Progenitor cell of endocrine pancreas (in vitro differentiated cells): Measurements from ENCODE around the gene SKI. TPM values are rescaled to one million over a fixed set of nuclear protein-coding genes. Genes with fewer than 3 reads are reported as not detected.

Experiments
- DNase-seq: peaks from one replicate; pipeline ENCODE4 v3.0.0; 2021; ENCODE audit warnings: low spot score; ENCODE audit not compliant: unreplicated experiment
- H3K27ac Mint-ChIP-seq: 2 replicates; pipeline ENCODE4 v1.8.0; 2021; ENCODE audit warnings: mild to moderate bottlenecking, moderate library complexity, mixed read lengths
- H3K27me3 Mint-ChIP-seq: 2 replicates; pipeline ENCODE4 v1.8.0; 2021; ENCODE audit warnings: mixed read lengths
- H3K36me3 Mint-ChIP-seq: 2 replicates; pipeline ENCODE4 v1.8.0; 2022; ENCODE audit warnings: mixed read lengths; ENCODE audit not compliant: insufficient read depth
- H3K4me1 Mint-ChIP-seq: 2 replicates; pipeline ENCODE4 v1.8.0; 2021; ENCODE audit warnings: low read depth, mixed read lengths
- H3K4me3 Mint-ChIP-seq: 2 replicates; pipeline ENCODE4 v1.8.0; 2021; ENCODE audit warnings: low read depth, mild to moderate bottlenecking, moderate library complexity, mixed read lengths
- H3K9me3 Mint-ChIP-seq: 2 replicates; pipeline ENCODE4 v1.8.0; 2021; ENCODE audit warnings: low read depth, mixed read lengths
- total RNA-seq: library from RNA; stranded (reverse); gene quantifications from 2 replicates; pipeline ENCODE4 v1.2.1, GENCODE V29; 2021
- TF ChIP-seq, protein P1 (sequence below): fragments of 200-600 bp; sonication (generic); IDR thresholded peaks from one replicate; pipeline ENCODE4 v1.5.0; 2021; ENCODE audit warnings: antibody characterized with exemption, mild to moderate bottlenecking; ENCODE audit not compliant: unreplicated experiment

The SKI gene
- total RNA-seq, 1 donor from 2014 or later, result 56.2 TPM

DNA sequence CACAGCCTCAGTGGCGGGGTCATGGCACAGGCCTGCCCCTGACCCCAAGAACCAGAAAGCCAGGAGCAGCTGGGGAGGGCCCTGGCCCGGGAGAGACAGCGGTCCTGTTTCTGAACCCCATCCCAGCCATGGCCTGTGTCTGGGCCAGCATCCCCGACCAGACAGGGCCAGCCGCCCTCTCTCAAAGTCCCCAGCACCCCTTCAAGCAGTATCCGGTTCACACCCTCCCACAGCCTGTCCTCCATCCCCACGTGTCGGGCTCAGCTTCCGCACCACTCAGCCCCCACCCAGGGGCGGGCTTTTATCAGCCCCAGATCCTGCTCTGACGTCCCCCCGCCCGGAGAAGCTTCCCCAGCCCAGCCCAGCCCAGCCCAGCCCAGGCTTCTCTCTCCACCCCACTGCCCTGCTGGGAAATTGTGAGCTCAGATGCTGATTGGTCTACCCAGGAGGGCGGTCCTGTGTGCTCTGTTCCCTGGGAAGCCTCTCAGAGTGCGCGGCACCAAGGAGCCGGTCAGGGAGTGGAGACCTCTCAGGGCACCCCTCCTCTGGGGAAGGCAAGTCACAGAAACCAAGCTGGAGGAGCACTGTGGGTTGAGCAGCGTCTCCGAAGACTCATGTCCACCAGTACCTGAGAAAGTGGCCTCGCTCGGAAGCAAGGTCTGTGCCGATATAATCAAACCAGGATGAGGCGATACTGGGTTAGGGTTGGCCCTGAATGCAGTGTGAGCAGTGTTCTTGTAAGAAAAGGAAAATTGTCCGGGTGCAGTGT, 28.9 kb upstream of the SKI start:
- Mint-ChIP-seq H3K27ac (peak overlapping the region; percentile 52), H3K27me3 (no peaks in the 10 kb centered on the region), H3K4me3 (peak overlapping the region; percentile 67), H3K4me1 (peaks cover 6% of the 10 kb centered on the region), H3K36me3 (no peaks in the 10 kb centered on the region), H3K9me3 (no peaks in the 10 kb centered on the region)
- TF ChIP-seq, protein P1, sequence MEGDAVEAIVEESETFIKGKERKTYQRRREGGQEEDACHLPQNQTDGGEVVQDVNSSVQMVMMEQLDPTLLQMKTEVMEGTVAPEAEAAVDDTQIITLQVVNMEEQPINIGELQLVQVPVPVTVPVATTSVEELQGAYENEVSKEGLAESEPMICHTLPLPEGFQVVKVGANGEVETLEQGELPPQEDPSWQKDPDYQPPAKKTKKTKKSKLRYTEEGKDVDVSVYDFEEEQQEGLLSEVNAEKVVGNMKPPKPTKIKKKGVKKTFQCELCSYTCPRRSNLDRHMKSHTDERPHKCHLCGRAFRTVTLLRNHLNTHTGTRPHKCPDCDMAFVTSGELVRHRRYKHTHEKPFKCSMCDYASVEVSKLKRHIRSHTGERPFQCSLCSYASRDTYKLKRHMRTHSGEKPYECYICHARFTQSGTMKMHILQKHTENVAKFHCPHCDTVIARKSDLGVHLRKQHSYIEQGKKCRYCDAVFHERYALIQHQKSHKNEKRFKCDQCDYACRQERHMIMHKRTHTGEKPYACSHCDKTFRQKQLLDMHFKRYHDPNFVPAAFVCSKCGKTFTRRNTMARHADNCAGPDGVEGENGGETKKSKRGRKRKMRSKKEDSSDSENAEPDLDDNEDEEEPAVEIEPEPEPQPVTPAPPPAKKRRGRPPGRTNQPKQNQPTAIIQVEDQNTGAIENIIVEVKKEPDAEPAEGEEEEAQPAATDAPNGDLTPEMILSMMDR, result no peak
- no peak for DNase-seq

DNA sequence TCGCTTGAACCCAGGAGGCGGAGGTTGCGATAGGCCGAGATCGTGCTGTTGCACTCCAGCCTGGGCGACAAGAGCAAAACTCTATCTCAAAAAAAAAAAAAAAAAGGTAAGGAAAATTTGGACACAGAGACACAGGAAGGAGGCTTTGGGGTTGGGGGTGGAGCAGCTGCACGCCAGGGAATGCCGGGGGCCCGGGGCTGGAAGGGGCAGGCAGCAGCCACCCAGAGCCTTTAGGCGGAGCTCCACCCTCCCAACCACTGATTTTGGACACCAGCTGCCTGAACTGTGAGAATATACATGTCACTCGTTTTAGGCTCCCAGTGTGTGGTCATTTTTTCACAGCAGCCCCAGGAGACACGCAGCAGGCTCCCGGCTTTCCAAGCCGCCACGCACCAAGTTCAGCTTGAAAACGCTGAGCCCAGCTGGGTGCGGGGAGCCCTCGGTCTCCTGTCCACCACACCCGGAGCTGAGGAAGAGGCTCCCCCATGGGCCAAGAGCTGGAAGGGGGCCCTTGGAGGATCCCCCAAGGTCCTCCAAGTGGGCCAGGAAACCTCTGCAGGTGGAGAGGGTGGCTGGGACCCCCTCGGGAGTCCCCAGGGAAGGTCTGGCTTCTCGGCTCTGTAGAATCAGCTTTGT, 27.7 kb upstream of the SKI start:
- no peak overlapping the region for H3K4me3 Mint-ChIP-seq

DNA sequence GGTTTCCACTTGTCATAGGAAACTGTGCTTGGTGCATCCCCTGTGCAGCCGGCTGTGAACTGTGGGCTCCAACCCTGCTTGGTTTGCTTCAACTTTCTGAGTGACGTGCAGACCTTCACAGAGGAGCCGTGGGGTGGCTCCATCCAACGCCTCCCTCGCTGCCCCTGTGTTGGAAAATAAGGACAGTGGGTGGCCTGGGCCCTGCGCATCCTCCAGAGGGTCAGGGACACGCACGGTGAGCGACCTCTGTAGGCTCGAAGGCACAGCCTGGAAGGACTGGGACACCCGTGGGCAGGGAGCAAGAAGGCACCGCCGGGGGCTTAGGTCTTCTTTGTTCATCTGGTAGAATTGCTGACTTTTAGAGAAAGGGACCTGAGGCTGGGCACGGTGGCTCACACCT, 27.1 kb upstream of the SKI start:
- TF ChIP-seq, protein P1, result no peak
- H3K4me3 Mint-ChIP-seq, result no peak overlapping the region
- H3K4me1 Mint-ChIP-seq, result peaks cover 6% of the 10 kb centered on the region
- H3K9me3 Mint-ChIP-seq, result no peaks in the 10 kb centered on the region
- H3K27me3 Mint-ChIP-seq, result no peaks in the 10 kb centered on the region
- H3K27ac Mint-ChIP-seq, result no peak overlapping the region
- no peaks in the 10 kb centered on the region for H3K36me3 Mint-ChIP-seq
- no peak for DNase-seq

More for the DNA sequence above, 27.7 kb upstream of the SKI start:
- Mint-ChIP-seq H3K27ac (no peak overlapping the region), H3K27me3 (no peaks in the 10 kb centered on the region), H3K36me3 (no peaks in the 10 kb centered on the region), H3K4me1 (peaks cover 6% of the 10 kb centered on the region), H3K9me3 (no peaks in the 10 kb centered on the region)
- TF ChIP-seq, protein P1, result no peak
- DNase-seq, result no peak

DNA sequence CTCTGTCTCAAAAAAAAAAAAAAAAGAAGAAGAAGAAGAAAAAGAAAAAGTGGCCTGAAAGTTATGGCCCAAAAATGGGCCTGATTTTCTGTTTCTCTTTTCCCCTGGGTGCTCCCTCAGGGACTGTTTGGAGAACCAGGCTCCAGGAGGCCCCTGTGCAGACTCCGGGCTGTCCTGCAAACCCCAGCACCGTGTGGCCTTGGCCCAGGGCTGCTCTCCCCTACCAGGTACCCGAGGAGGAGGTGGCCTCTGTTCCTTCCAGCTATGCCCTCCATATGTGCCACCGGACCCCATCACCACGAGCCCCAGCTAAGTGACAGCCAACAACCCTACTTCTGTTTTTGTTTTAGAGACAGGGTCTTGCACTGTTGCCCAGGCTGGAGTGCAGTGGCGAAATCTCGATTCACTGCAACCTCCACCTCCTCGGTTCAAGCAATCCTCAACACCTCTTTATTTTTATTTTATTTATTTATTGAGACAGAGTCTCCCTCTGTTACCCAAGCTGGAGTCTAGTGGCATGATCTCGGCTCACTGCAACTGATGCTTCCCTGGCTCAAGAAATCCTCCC, 26.0 kb upstream of the SKI start:
- DNase-seq, result no peak
- peaks cover 11% of the 10 kb centered on the region for H3K4me1 Mint-ChIP-seq
- no peaks in the 10 kb centered on the region for H3K9me3 Mint-ChIP-seq
- no peak overlapping the region for H3K4me3 Mint-ChIP-seq
- no peak overlapping the region for H3K27ac Mint-ChIP-seq
- H3K36me3 Mint-ChIP-seq, result no peaks in the 10 kb centered on the region
- no peaks in the 10 kb centered on the region for H3K27me3 Mint-ChIP-seq
- TF ChIP-seq, protein P1, result no peak

DNA sequence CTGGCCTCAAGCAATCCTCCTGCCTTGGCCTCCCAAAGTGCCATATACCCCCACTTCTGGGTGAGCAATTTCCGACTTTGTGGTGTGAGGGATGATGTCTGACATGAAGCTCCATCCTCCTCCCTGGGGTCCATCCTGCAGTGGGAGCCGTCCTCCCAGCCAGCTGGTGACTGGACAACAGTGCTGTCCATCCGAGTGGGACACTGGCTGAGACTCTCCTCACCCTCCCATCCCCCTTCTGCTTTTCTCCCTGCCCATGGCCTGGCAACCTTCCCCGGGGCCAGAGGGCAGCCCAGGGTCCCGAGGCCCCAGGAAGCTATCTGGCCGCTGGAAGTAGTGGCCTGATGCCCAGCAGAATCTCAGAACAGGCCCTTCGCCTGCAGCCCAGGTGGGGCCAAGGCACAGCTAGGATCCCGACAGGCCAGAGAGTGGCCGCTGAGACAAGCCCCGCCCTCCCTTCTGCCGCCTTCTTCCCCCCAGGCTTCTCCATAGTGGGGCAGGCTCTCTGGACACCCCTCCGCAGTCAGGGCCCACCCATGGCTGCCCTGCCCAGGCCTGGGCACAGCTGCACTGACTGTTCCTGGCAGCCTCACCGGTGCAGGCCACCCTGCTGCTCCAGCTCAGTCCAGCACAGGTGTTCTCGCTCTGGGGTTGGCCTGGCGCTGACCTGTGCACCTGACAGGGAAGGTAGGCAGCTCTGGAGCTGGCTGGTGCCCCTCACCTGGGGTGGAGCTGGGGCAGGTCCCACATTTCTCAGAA, 25.1 kb upstream of the SKI start:
- Mint-ChIP-seq H3K4me3 (no peak overlapping the region), H3K9me3 (no peaks in the 10 kb centered on the region), H3K36me3 (no peaks in the 10 kb centered on the region), H3K27me3 (no peaks in the 10 kb centered on the region), H3K27ac (no peak overlapping the region), H3K4me1 (peaks cover 12% of the 10 kb centered on the region)
- no peak for DNase-seq
- TF ChIP-seq, protein P1, result no peak
